ENCODE measurements around the gene P2RX4.
"Not testable (repeated sequence)": the region's sequence is repeated elsewhere in the genome, so short reads cannot be mapped to it uniquely, and the experiment has no call there.

P2RX4 gene

GRCh38 chr12:121241156-121241970 is 31.4 kb downstream of the P2RX4 start:
- no peak for DNase-seq (ENCODE audit: low spot score)

GRCh38 chr12:121245031-121245430 is 35.1 kb downstream of the P2RX4 start:
- DNase-seq (ENCODE audit: low spot score) = no peak

- no peak for DNase-seq (ENCODE audit: low spot score)
These were observed 36.0 kb downstream of the P2RX4 start for GRCh38 chr12:121245951-121246350.

- no peak for DNase-seq (ENCODE audit: low spot score)
These were observed 37.1 kb downstream of the P2RX4 start for GRCh38 chr12:121246893-121247557.

- DNase-seq (ENCODE audit: low spot score) = peak; percentile 46
These were observed 38.7 kb downstream of the P2RX4 start for GRCh38 chr12:121248622-121249021.

GRCh38 chr12:121250359-121250758 is 40.4 kb downstream of the P2RX4 start:
- DNase-seq (ENCODE audit: low spot score) = no peak

- no peak for DNase-seq (ENCODE audit: low spot score)
These were observed 41.9 kb downstream of the P2RX4 start for GRCh38 chr12:121251838-121252237.

- peak; percentile 23 for DNase-seq (ENCODE audit: low spot score)
These were observed 42.9 kb downstream of the P2RX4 start for GRCh38 chr12:121252712-121253345.

- DNase-seq (ENCODE audit: low spot score) = no peak
These were observed 43.9 kb downstream of the P2RX4 start for GRCh38 chr12:121253638-121254335.

GRCh38 chr12:121255433-121255832 is 45.5 kb downstream of the P2RX4 start:
- no peak for DNase-seq (ENCODE audit: low spot score)

- DNase-seq (ENCODE audit: low spot score) = not testable (repeated sequence)
These were observed 47.9 kb downstream of the P2RX4 start for GRCh38 chr12:121257704-121258449.

- no peak for DNase-seq (ENCODE audit: low spot score)
These were observed 49.1 kb downstream of the P2RX4 start for GRCh38 chr12:121259074-121259473.

- DNase-seq (ENCODE audit: low spot score) = no peak
These were observed 50.2 kb downstream of the P2RX4 start for GRCh38 chr12:121260091-121260490.

GRCh38 chr12:121261398-121261797 is 51.5 kb downstream of the P2RX4 start:
- DNase-seq (ENCODE audit: low spot score) = no peak

GRCh38 chr12:121263206-121263935 is 53.4 kb downstream of the P2RX4 start:
- DNase-seq (ENCODE audit: low spot score) = no peak

- DNase-seq (ENCODE audit: low spot score) = no peak
These were observed 54.2 kb downstream of the P2RX4 start for GRCh38 chr12:121264135-121264534.

- no peak for DNase-seq (ENCODE audit: low spot score)
These were observed 55.1 kb downstream of the P2RX4 start for GRCh38 chr12:121264951-121265515.

- no peak for DNase-seq (ENCODE audit: low spot score)
These were observed 57.9 kb downstream of the P2RX4 start for GRCh38 chr12:121267822-121268221.

- no peak for DNase-seq (ENCODE audit: low spot score)
These were observed 63.5 kb downstream of the P2RX4 start for GRCh38 chr12:121273364-121273896.

- DNase-seq (ENCODE audit: low spot score) = no peak
These were observed 64.3 kb downstream of the P2RX4 start for GRCh38 chr12:121274036-121274763.

Data from NAMALWA (cell line).